Activated CD4-positive, CD25-positive, alpha-beta regulatory T cell treated with anti-CD3 and anti-CD28 coated beads, Interleukin-2, amount 50 U/mL, for 72 hours (primary cell): ENCODE results near the gene HOXB4.
A peak's percentile ranks its signal among the peaks of the same experiment; 100 is the strongest.

Experiments used
- DNase-seq: peaks from one replicate; pipeline ENCODE4 v3.0.0; 2021

The HOXB4 gene

DNA sequence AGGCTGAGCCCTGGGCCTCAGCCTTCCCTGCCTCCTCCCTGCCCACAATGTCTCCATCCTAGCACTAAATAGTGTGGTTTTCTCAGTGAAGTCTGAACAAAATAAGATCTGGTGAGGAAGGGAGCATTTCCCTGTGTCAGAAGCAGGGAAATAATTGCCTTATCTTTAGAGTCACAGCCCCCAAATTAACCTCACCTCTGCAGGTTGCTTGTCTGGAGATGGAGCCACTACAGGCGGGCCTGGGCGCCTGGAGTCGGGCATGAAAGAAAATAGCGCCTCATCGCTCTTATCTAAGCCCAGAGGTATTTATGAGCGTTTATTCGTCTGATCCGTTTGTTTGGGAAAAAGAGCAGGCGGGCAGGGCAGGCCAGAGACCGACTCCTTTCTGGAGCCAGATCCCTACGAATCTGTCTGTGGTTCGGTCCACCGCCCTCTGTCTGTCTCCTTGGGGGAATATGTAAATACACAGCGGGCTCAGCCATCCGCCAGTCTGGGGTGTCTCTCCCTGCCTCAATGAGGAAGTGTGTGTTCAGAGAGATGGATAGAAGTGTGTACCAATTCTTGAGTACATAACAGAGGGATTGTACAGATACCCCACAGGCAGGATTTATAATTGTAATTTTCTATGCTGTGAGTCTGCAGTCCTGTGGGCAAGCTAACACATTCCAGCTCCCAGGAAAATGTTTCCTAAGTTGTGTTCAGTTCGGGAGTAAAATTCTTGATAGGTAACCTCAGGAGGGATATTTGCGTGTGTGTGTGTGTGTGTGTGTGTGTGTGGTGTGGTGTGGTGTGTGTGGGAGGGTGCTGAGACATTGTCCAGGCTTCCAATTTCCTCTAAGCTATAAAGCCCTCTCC, 22.3 kb upstream of the HOXB4 start:
- DNase-seq, result no peak

DNA sequence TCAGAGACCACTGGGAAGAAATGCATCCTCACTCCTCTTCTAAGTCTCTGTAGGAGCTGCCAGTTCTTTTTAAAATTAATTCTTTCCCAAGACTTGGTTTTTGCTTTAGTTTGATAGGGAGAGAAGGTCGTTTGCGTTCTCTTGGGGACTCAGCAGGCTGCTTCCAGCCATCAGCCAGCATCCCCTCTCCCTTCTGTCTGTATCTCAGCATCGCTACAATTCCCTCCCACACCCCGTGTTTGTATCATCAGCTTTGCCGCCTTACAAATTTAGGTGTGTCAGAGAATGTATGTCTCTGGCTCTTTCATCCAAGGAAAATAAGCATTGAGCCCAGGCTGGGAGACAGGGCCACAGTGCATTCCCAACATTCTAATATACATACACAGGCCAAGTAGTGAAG, 21.2 kb upstream of the HOXB4 start:
- no peak for DNase-seq

DNA sequence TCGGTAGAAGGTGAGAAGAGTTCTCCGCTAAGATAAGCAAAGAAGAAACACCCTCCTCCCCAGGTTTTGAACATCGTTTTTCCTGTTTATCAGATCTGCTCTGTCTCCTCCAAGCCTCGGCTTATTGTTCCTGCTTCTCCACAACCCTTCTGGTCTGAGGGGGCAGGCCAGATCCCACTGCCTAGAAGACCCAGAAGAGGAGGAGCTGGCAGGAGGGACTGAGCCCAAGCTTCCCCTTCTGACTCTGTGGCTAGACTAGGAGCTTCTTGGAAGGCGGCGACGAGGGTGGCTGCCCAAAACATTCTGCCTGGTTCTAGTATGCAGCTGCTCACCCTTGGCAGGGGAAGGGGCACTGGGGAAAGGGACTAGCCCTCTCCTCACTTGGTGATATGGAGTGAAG, 20.6 kb upstream of the HOXB4 start:
- DNase-seq, result no peak

DNA sequence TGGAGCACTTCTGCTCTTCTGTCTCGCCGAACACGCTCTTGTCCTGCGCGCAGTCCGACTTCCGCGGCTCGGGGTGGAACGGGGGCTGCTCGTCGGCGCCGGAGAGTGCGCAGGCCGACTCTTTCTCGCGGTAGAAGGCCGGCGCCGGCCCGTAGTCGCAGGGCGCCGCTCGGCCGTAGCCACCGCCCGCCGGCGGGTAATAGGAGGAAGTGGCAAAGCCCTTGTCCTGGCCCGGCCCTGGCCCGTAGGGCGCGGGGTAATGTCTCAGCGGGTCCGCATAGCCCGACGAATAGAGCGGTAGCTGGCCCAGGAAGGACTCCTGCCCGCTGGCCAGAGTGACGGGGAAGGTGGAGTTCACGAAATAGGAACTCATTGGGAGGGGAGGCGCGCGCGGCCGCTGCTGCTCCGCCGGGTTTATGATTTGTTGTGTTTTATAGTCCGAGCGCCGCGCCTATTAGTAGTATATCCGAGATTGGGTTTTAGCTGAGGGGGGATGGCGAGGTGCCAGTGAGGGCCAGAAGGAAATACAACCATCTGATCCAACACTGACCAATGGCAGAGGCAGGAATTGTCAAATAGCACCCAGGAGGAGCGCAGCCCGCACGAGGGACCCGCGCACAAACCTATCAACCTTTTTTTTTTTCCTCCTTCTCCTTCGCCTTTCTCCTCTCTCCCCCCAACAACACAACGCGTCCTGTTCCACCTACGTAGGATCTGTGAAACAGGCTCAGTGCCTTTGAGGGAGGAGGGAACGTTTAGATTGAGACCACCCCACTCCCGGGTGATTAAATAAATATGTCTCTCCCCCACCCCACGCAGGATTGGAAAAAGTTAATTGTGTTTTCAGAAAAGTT, 19.9 kb upstream of the HOXB4 start:
- no peak for DNase-seq

DNA sequence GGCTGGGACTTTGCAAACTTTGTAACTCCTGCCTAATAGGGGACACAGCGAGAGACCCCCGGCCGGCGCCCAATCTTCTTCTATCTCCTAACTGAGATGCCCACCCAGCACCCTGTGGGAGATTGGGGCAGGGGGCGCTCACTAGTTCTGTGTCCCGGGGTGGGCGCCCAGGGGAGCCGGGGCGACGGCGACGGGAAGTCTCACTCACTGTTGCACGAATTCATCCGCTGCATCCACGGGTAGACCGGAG, 19.3 kb upstream of the HOXB4 start:
- no peak for DNase-seq

DNA sequence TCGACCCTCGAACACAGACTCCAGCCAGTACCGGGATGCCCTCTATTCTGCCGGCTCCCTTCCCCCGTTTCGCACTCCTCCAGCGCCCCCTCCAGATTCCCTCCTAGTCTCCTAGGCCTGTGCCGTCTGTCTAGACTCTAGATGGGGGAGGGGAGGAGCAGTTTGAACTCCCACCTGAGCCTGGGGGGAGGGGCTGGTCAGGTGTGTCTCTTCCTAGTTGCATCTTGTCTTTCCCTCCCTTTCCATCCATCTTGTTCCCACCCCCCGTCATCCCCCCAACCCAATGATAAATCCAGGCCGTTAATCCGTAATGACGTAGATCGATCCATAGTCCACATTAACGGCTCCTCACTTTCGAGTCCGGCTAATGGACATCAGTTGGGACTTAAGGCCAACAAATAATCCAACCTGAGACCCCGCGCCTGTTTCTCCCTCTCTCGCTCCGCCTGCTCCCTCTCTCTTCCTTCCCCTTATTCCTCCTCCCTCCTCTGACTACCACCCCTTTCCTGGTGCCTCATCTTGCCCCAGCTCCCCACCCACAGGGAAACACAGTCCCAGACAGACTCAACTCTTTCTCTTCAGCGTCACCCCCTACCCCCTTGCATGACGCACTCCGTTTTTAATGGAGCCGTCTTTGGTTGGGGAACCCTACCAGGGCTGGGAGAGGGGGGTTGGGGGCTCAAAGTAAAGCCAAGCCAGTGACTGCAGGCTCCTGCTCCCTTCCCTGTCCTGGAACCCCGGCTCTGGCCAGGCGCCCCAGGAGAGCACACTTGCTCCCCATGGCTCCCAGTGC, 18.8 kb upstream of the HOXB4 start:
- no peak for DNase-seq

DNA sequence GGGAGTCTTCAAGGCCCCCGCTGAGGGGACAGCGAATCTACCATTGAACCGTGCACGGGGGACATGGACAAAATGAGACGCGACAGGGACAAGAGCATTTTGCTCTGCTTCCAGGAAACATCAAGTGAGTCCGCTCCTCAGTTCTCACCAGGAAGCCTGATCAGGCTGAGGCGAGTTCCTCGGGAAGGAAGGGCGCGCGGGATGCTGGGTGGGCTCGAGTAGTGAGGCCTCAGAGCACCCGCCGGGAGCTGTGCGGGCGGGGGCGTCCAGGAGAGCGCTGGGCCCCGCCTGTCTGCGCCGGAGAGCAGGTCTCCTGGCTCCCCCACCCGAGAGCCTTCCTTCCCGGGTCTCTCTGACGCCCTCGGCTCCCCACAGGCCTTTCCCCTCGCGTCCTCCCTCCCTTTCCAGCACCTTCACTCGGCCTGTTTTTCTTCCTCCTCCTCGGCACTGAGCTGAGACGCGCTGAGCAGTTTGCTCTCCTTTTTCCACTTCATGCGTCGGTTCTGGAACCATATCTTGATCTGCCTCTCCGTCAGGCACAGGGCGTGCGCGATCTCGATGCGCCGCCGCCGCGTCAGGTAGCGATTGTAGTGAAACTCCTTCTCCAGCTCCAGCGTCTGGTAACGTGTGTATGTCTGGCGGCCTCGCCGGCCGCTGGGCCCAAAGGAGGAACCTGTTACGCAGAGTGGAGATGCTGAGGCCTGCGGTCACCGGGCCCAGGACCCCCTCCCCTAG, 18.0 kb upstream of the HOXB4 start:
- no peak for DNase-seq

DNA sequence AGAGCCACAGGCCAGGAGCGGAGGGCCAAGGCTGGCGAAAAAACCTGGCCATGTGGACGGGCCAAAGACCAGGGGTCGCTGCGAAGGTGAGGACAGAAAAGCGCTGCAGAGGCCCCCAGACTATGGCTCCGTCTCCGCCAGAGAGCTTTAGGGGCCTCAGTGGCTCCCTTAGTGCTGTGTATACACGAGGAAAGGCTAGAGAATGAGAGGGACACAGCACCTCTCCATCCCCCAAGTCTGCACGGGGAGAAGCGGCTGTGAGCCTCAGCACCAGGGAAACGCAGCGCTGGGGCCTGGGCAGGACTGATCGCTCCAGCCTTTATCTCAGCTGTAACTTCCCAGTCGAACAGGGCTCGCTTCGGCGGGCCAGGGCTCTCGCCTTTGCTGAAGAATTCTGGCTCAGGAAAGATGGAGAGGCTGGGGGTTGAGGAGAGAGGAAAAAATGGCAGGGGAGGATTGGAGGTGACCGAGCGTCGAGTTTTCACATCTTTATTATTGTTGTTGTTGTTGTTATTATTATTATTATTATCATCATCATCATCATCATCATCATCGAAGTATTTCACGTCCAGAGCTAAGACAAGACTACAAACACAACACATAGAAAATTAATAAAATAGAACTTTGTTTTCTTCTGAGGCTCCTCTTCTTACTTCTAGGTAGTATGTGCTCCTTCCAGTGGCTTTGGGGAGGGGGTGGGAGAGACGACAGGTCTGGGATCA, 17.3 kb upstream of the HOXB4 start:
- no peak for DNase-seq

DNA sequence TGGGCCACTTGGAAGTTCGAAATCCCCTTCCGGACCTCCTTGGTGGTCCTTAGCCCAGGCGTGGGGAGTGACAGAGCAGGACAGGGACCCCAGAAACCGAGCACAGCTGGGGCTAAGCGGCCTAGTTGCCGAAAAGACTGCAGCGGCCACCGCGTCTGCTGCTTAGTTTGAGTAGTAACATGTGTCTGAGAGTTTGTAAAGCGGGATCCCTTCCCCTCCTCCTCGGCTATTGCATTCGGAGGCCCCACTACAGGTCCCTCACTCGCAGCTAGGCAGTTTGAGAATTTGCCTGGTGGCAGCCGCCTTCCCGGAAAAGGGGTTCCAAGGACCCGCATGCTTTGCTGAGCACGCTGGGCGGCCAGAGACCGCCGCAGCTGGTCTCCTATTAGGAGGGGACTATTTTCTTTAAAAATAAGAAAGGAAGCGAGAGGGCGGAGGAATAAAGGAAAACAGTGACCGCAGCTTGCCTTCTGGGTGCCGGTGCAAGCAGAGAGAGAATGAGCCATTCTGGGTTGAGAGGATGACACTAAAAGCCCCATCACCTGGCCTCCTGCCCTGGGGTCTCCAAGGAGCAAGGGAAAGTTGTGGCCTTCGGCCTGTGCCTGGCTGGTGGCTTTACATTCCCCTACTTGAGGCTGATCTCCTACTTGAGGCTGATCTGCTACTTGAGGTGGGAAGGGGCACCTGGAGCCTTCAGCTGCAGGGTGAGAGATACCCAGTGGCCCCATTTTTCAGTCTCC, 16.6 kb upstream of the HOXB4 start:
- no peak for DNase-seq

DNA sequence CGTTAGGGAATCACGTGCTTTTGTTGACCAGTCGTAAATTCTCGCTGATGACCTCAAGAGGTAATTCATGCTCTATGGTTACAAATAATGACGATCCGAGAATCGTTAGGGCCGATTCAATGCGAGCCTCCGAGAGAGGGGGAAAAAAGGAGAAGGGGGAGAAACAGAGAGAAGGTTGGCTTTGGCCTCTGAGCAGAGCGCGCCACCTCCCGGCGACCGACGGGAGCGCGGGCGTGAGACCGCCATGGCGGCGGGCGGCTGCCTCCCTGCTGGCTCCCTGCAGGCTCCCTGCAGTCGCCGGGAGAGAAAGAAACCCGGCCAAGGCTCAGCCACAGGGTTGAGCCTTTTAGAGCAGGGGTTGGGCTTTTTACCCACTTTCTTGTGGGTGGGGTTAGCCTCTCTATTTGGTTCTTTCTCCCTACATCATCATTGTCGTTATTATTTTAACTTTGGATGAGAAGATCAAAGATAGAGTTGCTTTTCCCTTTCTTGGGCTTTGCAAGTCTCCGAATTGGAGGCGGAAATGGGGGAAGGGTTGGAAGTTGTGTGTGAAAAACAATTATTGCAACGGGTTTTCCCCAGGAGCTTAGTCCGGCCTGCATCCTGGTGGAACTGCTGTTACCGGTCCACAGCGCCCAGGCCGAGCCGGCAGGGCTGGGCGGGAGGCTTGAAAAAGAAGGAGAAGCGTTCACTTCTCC, 15.8 kb upstream of the HOXB4 start:
- DNase-seq, result peak; percentile 87

DNA sequence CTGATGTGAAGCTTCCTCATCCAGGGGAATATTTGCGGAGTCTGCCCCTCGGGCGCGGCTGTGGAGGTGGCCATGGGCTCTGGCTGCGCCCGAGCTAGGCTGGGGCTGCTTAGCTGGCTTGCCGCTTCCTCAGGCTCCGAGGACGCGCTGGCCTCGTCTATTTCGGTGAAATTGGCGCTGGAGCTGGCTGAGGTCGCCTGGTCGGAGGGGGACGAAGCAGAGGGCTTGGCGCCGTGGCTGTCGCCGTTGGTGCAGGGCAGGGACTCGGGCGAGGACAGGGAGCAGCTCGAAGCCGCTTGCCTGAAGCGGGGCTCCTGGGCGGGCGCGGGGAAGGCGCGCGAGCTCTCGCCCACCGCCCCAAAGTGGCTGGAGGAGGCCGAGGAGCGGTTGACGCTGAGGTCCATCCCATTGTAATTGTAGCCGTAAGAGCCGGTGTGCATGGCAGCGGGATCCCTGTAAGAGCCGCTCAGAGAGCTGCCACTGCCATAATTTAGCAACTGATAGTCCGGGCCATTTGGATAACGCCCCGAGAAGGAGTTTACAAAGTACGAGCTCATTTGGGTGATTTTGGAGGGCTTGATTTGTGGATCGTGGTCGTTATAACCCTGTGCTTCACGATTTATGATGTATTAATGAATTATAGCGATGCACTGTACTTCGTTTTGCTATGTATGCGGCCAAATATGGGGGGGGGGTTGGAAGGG, 15.1 kb upstream of the HOXB4 start, which contains the start of gene HOXB5:
TSS of gene HOXB5 (minus strand) at position 654 of the 704 bp plus-strand sequence. CDS start at position 557, 97 bp downstream.
- DNase-seq, result no peak

DNA sequence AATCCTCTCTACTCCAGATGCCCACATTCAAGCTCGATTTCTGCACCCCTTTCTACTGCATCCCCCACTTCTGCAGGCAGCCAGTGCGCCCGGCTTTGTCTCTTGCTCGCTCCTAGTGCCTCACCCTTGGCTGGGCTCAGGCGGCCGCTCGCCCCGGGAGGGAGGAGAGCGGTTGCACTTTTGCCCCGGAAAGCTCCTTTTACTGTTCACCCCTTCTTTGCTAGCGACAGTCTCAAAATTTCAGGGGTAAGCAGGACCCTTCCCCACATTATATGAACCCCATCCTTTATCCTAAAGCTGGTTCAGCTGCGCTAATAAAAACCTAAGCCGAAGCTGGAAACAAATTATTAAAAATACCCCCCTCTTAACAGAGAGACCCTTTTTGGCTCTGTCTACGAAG, 14.4 kb upstream of the HOXB4 start:
- no peak for DNase-seq

DNA sequence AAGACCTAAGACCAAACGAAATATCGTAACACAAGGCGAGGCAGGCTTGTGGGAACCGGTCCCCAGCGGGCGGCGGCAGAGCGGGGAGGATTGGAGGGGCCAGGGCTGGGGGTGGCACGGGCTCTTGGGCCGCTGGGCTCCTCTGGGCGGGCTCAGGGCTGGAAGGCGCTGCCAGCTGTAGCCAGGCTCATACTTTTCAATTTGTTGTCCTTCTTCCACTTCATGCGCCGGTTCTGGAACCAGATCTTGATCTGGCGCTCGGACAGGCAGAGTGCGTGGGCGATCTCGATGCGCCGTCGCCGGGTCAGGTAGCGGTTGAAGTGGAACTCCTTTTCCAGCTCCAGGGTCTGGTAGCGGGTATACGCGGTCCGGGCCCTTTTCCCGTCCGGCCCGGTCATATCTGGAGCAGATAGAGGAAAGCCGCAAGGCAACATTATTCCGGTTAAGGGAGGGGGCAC, 13.9 kb upstream of the HOXB4 start:
- no peak for DNase-seq

DNA sequence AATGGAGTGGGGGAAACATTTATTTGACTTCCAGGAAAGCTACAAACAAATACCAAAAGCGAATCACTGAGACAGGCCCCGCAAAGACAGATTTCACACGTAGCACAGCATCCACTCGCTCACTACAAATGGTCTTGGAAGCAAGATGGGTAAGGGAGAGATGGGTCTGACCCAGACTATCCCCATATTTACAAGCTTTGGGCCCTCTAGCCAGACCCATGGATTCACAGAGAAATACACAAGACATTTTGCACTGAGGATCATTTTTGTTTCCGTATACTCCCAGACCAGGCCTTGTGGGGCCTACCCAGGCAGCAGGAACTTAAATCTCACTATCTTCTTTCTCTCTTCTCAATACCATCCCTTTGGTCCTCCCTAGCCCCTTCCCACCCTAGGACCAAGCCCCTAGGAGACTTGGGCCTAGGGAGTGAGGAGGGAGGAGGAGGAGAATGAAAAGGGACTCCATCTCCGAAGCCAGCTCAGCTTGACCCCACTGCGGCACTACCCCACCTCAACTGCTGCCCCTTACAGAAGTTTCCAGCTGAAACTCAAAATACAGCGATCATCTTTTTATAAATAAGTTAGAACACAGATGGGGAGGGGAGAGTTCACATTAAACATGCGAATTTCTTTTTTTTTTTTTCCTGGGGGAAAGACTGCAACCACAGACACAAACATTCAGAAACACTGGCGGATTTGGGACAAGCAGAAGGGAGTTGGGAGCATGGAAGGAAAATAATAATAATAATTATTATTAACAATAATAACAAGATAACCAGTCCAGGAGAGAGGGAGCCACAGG, 13.3 kb upstream of the HOXB4 start:
- DNase-seq, result no peak

DNA sequence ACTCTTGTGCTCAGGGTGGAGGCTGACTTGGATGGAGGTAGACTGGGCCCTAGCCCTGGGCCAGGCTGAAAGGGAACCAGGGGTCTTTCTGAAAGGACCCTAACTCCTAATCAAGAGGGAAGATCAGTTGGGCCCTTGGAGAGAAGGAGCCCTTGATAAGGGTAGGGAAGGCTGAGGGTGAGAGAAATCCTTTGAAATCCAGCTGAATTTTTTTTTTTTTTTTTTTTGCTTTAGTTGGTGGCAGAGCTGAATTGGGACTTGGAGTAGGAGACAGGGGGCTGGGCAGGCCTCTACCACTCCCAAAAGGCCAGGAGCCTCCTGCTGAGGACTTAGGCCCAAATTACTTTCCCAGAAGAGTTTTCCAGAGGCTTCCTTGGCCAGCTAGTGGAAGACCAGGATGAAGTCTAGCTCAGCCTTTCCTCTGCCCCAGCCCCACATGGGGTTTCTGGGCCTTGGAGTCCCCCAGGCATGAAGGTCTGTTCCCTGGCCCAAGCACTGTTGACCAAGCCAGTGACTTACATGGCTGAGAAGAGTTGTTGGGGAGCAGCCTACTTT, 12.5 kb upstream of the HOXB4 start:
- no peak for DNase-seq

DNA sequence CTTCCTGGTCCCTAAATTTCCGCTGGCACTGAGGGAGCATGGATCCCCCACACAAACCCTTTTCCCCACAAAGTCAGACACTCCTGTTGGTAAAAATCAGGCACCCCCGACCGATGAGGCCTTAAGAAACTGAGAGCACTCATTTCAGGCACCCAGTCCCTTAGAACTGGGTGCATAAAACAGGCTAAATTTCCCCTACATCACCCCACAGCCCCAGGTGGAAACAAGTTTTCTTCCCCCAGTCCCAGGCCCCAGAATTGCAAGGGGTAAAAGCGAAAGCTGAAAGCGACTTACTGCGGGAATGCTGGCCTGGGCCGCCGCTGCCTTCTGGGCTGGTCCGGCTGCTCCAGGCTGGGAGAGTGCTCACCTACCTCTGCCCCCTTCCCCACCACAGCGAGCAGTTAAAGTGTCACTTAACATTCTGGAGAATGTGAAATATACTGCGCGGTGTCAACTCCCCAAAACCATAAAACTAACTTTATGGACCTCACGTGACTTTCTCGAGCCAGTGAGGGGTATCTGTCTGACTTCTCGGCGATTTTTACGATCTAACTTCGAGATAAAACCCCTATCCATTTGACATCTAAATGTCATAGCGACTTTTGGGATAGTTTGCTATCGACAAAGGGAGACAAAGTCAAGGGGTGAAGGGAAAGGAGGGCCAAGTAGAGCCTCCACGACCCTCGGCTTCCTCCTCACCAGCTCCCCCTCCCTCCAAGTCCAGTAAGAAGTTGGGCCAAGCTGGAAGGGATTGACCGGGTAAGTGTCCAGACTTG, 11.9 kb upstream of the HOXB4 start, which contains the start of gene HOXB3:
TSS of gene HOXB3 (minus strand) at position 411 of the 776 bp plus-strand sequence. CDS start 37,767 bp downstream, outside the sequence.
- no peak for DNase-seq

DNA sequence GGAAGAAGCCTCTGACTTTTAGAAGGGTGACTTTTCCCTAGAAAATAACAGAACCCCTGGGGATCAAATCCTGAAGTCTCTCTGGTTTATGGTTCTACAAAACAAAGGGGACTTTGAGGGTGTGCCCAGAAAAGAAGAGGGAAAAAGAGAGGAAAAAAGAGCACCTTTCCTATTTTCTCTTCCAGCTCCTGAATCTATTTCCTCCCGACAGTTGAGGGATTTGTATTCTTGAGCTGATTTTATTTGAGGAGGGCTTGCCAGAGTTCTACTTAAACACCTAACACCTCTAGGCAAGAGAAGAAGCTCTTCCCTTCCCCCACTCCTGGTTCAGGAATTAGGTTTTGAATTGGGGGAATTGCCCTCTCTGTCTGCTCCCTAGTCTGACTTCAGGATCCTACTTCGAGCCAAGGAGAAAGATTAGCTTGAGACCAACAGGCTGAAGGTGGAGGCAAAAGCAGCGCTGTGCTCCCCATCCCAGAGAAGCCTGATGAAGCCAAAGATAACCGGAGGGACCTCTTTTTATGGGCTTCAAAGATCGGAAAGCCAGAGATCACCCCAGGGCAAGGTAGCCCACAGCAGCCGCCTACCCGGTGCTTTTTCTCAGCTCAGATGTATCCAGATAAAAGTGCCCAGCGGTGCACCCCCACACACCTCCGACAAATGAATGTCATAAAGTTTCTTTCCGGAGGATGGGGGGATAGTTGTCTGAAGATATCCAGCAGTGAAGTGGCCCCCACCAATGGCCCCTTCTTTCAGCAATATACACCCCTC, 11.1 kb upstream of the HOXB4 start:
- DNase-seq, result no peak
